ENCODE results near the gene TNFRSF13B. TPM values are rescaled to one million over a fixed set of nuclear protein-coding genes. Genes with fewer than 3 reads are reported as not detected.

The TNFRSF13B gene
- total and polyA plus RNA-seq, 10 of the 15 experiments (the other 5 are each of a cell fraction or from before 2014, with no cell fraction given), result 15.5 to 231 (median 119) TPM

- TF ChIP-seq PRDM15 (CRISPR knock-in tag; IDR thresholded peaks at IDR 0.05), result no peak
- no peak for TF ChIP-seq KDM1A (IDR thresholded peaks at IDR 0.05; ENCODE audit: borderline replicate concordance)
- TF ChIP-seq EZH2 (IDR thresholded peaks at IDR 0.05; ENCODE audit: borderline replicate concordance, control insufficient read depth, low read depth, low read length), result no peak
- 0 out of 2 replicates have a peak, but pooled peaks have one; percentile 61 for TF ChIP-seq TARDBP (IDR thresholded peaks at IDR 0.05; ENCODE audit: borderline replicate concordance)
- no peak for TF ChIP-seq USF1 (IDR thresholded peaks at IDR 0.05; ENCODE audit: borderline replicate concordance, extremely low read length, insufficient read depth, low read depth, low read length)
- peak; percentile 72; the same call in 1 of the 2 replicates for TF ChIP-seq STAT3 (IDR thresholded peaks at IDR 0.05; ENCODE audit: low read depth, low read length)
- peak; percentile 84 for TF ChIP-seq NBN (IDR thresholded peaks at IDR 0.05)
- no peak for TF ChIP-seq HDAC6 (IDR thresholded peaks at IDR 0.05; ENCODE audit: unreplicated experiment)
- TF ChIP-seq MTA3 (IDR thresholded peaks at IDR 0.05; ENCODE audit: borderline replicate concordance, low read length), result no peak
- TF ChIP-seq EED (IDR thresholded peaks at IDR 0.05; ENCODE audit: low read depth), result no peak
- TF ChIP-seq NR2C1 (IDR thresholded peaks at IDR 0.05), result no peak
- no peak for TF ChIP-seq YY1 (IDR thresholded peaks at IDR 0.05; ENCODE audit: low read depth, low read length)
- peak; percentile 48; the same call in 1 of the 2 replicates for TF ChIP-seq MTA2 (IDR thresholded peaks at IDR 0.05; ENCODE audit: low read depth)
- TF ChIP-seq TAF1 (IDR thresholded peaks at IDR 0.05; ENCODE audit: borderline replicate concordance, low read depth, low read length), result no peak; the same call in 1 of the 2 replicates
- TF ChIP-seq SP1 (IDR thresholded peaks at IDR 0.05; ENCODE audit: low read depth, low read length), result no peak
- TF ChIP-seq FOS (IDR thresholded peaks at IDR 0.05; ENCODE audit: borderline replicate concordance, extremely low read depth, insufficient read length), result no peak
- no peak for TF ChIP-seq CHD1 (IDR thresholded peaks at IDR 0.05; ENCODE audit: low read depth, low read length)
- peak; percentile 41; the same call in 1 of the 2 replicates for TF ChIP-seq JUNB (IDR thresholded peaks at IDR 0.05)
- TF ChIP-seq ZBTB33 (IDR thresholded peaks at IDR 0.05), result no peak
- no peak for TF ChIP-seq MYC (IDR thresholded peaks at IDR 0.05; ENCODE audit: insufficient read depth, insufficient read length, insufficient replicate concordance, low read length, severe bottlenecking)
- TF ChIP-seq PAX5 (IDR thresholded peaks at IDR 0.05; ENCODE audit: borderline replicate concordance, low read depth, low read length), result peak; percentile 89; the same call in 1 of the 2 replicates
- TF ChIP-seq HCFC1 (IDR thresholded peaks at IDR 0.05; ENCODE audit: low read length), result no peak
- TF ChIP-seq MLLT1 (IDR thresholded peaks at IDR 0.05), result peak; percentile 61
- no peak for TF ChIP-seq ZBED1 (IDR thresholded peaks at IDR 0.05; ENCODE audit: borderline replicate concordance)
These were observed 2.0 kb upstream of the TNFRSF13B start (continued) for GRCh38 chr17:16973760-16974540.
